ENCODE data around the gene TNIK.

- TF ChIP-seq CTCF (IDR thresholded peaks at IDR 0.05; ENCODE audit: low read depth, low read length) (no peak), EZH2phosphoT487 (IDR thresholded peaks at IDR 0.05; ENCODE audit: low read depth) (no peak)
These were observed 58.8 kb downstream of the TNIK start for GRCh38 chr3:171401432-171401831.
